DND-41 (cell line): ENCODE data around the gene EXOC6.

Experiments
- CTCF ChIP-seq: IDR thresholded peaks from 2 replicates; pipeline ENCODE4 v1.5.1; 2012; ENCODE audit warnings: borderline replicate concordance, low read length, moderate library complexity, mild to moderate bottlenecking; ENCODE audit not compliant: poor library complexity, severe bottlenecking; ENCODE audit errors: extremely low read depth
- EZH2 ChIP-seq: IDR thresholded peaks from 3 replicates; pipeline ENCODE4 v1.6.1; 2012; ENCODE audit warnings: borderline replicate concordance, low read depth, mild to moderate bottlenecking, moderate library complexity, low read length, inconsistent platforms; ENCODE audit not compliant: severe bottlenecking

- TF ChIP-seq CTCF (no peak), EZH2 (no peak)
These were observed 212.7 kb downstream of the EXOC6 start for GRCh38 chr10:93060887-93061593.
